PFSK-1 (cell line): ENCODE results near the gene DCAF4L1.

Source experiments
- FOXP2 ChIP-seq: optimal IDR thresholded peaks from 2 replicates; pipeline ENCODE3; 2011; ENCODE audit warnings: borderline replicate concordance, control low read depth, inconsistent platforms; ENCODE audit not compliant: insufficient read depth; ENCODE audit errors: extremely low read length, extremely low read depth
- POLR2AphosphoS5 ChIP-seq: IDR thresholded peaks from 2 replicates; pipeline ENCODE4 v1.6.1; 2012; ENCODE audit warnings: low read depth, mild to moderate bottlenecking, control low read depth, low read length, moderate library complexity
- SIN3A ChIP-seq: IDR thresholded peaks from 2 replicates; pipeline ENCODE4 v1.6.1; 2012; ENCODE audit warnings: mild to moderate bottlenecking, low read length, moderate library complexity, borderline replicate concordance; ENCODE audit not compliant: insufficient read depth
- TAF1 ChIP-seq: IDR thresholded peaks from 2 replicates; pipeline ENCODE4 v1.6.1; 2012; ENCODE audit warnings: low read length, control low read depth, borderline replicate concordance; ENCODE audit not compliant: insufficient read depth
- TF ChIP-seq, protein P1 (sequence below), 2 experiments: IDR thresholded peaks; 2 replicates each; pipeline versions ENCODE4 v1.6.1 to v1.8.0; 2011 to 2012; ENCODE audit warnings: low read depth in 2 of 2, low read length in 2 of 2, control low read depth in 1 of 2, inconsistent platforms in 1 of 2, mild to moderate bottlenecking in 1 of 2, moderate library complexity in 1 of 2; ENCODE audit not compliant: insufficient read depth in 1 of 2

Gene DCAF4L1

DNA sequence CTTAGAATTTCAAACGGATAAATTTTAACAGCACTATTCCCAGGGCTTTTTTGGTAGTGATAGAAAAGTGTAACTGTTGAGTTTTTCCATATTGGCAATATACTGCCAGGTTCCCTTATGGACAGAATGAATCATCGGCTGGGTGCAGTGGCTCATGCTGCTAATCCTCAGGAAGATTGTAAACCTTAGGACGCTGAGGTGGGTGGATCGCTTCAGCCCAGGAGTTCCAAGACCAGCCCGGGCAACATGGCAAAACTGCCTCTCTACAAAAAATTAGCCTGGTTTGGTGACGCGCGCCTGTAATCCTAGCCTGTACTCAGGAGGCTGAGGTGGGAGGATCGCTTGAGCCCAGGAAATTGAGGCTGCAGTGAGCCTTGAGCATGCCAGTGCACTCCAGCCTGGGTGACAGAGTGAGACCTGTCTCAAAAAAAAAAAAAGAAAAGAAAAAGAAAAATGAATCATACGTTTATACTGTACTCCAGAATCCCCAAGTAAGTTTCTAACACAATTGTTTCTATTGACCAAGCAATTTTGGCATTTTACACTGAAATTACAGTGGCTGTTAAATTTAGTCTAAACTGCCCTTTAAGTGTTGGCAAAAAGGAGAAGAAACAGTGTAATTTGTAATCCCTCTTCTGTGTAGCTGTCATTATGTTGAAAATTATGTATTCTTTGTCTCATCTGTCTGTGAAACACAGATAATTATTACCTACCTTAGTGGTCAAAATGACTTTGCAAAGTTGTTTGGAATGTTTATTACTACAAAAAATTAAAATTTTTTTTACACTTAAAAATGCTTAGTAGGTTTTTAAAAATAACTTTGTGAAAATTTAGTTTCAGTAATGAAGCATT lies 10.6 kb downstream of the DCAF4L1 start:
- no peak for TF ChIP-seq TAF1
- TF ChIP-seq POLR2AphosphoS5: no peak
- TF ChIP-seq, protein P1, sequence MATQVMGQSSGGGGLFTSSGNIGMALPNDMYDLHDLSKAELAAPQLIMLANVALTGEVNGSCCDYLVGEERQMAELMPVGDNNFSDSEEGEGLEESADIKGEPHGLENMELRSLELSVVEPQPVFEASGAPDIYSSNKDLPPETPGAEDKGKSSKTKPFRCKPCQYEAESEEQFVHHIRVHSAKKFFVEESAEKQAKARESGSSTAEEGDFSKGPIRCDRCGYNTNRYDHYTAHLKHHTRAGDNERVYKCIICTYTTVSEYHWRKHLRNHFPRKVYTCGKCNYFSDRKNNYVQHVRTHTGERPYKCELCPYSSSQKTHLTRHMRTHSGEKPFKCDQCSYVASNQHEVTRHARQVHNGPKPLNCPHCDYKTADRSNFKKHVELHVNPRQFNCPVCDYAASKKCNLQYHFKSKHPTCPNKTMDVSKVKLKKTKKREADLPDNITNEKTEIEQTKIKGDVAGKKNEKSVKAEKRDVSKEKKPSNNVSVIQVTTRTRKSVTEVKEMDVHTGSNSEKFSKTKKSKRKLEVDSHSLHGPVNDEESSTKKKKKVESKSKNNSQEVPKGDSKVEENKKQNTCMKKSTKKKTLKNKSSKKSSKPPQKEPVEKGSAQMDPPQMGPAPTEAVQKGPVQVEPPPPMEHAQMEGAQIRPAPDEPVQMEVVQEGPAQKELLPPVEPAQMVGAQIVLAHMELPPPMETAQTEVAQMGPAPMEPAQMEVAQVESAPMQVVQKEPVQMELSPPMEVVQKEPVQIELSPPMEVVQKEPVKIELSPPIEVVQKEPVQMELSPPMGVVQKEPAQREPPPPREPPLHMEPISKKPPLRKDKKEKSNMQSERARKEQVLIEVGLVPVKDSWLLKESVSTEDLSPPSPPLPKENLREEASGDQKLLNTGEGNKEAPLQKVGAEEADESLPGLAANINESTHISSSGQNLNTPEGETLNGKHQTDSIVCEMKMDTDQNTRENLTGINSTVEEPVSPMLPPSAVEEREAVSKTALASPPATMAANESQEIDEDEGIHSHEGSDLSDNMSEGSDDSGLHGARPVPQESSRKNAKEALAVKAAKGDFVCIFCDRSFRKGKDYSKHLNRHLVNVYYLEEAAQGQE (IDR thresholded peaks at IDR 0.05; ENCODE audit: insufficient read depth in 1 of 2, low read depth in 2 of 2, low read length in 2 of 2): no peak
- TF ChIP-seq FOXP2: no peak
- TF ChIP-seq SIN3A: no peak

- TF ChIP-seq FOXP2: no peak
- TF ChIP-seq POLR2AphosphoS5: no peak
- TF ChIP-seq SIN3A: no peak
- TF ChIP-seq, protein P1 (IDR thresholded peaks at IDR 0.05; ENCODE audit: insufficient read depth in 1 of 2, low read depth in 2 of 2, low read length in 2 of 2): no peak
- no peak for TF ChIP-seq TAF1
These were observed 11.7 kb downstream of the DCAF4L1 start for GRCh38 chr4:41992967-41993857.

DNA sequence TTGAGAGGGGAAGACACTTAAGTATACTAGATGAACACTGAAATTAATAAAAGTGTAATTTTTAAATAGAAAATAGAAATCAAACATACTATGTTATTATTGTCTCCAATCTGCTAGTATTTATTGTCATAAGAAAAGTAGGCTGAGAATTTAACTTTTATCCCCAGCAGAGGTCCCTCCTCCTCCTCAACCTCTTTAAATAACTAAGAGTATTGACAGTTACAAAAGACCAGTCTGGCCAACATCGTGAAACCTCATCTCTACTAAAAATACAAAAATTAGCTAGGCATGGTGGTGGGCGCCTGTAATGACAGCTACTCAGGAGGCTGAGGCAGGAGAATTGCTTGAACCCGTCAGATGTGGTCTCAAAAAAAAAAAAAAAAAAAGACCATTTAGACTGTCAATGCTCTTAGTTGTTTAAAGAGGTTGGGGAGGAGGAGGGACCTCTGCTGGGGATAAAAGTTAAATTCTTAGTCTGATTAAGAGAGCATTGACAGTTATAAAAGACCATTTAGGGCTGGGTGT lies 13.0 kb downstream of the DCAF4L1 start:
- TF ChIP-seq, protein P1 (IDR thresholded peaks at IDR 0.05; ENCODE audit: insufficient read depth in 1 of 2, low read depth in 2 of 2, low read length in 2 of 2): no peak
- TF ChIP-seq FOXP2 (no peak), TAF1 (no peak), POLR2AphosphoS5 (no peak), SIN3A (no peak)

- no peak for TF ChIP-seq TAF1
- no peak for TF ChIP-seq SIN3A
- TF ChIP-seq FOXP2: no peak
- TF ChIP-seq POLR2AphosphoS5: no peak
- TF ChIP-seq, protein P1 (IDR thresholded peaks at IDR 0.05; ENCODE audit: insufficient read depth in 1 of 2, low read depth in 2 of 2, low read length in 2 of 2): no peak
These were observed 16.5 kb downstream of the DCAF4L1 start for GRCh38 chr4:41998019-41998418.
